Panc1 (cell line): Measurements from ENCODE around the gene SCRN2. TPM values are rescaled to one million over a fixed set of nuclear protein-coding genes. Genes with fewer than 3 reads are reported as not detected.

Source experiments
- ATAC-seq: fragments of 200-7000 bp; cut with Tn5 transposase; 2 replicates; pipeline ENCODE4 v1.9.1; 2020; ENCODE audit warnings: mild to moderate bottlenecking, moderate library complexity
- BruUV-seq: library from RNA; stranded (reverse); fragments of 400-500 nt; replicated peaks from 2 replicates; lab custom pipeline; 2021; lab: Mats Ljungman, UMichigan
- CTCF ChIA-PET: fragments of 300-600 bp; sonication (Branson Sonifier 250); formaldehyde crosslinking; loops from one replicate; lab custom pipeline; 2022; ENCODE audit warnings: antibody characterized with exemption; lab: Charles Lee
- POLR2A ChIA-PET: fragments of 300-600 bp; sonication (Branson Sonifier 250); formaldehyde crosslinking; loops from one replicate; lab custom pipeline; 2022; ENCODE audit warnings: antibody characterized with exemption; lab: Charles Lee
- DNase-seq: peaks from one replicate; pipeline ENCODE4 v3.0.0-alpha.2; 2010; ENCODE audit warnings: low read depth, low spot score
- H3K27ac ChIP-seq: 2 replicates; pipeline ENCODE4 v1.5.1; 2011; ENCODE audit warnings: mild to moderate bottlenecking, low read length, inconsistent platforms
- H3K27me3 ChIP-seq: fragments of 200-500 bp; sonication (Bioruptor generic); 2 replicates; pipeline ENCODE4 v1.6.0; 2014; ENCODE audit warnings: low read length, inconsistent platforms; ENCODE audit not compliant: control insufficient read depth, insufficient read depth
- H3K36me3 ChIP-seq: fragments of 200-500 bp; sonication (Bioruptor generic); 2 replicates; pipeline ENCODE4 v1.5.1; 2014; ENCODE audit warnings: inconsistent platforms, mild to moderate bottlenecking, low read length, moderate library complexity; ENCODE audit not compliant: control insufficient read depth, insufficient read depth
- H3K4me1 ChIP-seq: 2 replicates; pipeline ENCODE4 v1.5.1; 2011; ENCODE audit warnings: inconsistent platforms, mild to moderate bottlenecking, low read length, moderate library complexity; ENCODE audit not compliant: control insufficient read depth, insufficient read depth
- H3K4me3 ChIP-seq, 2 experiments: 2 replicates each; pipeline ENCODE4 v1.5.1; 2011 to 2012; ENCODE audit warnings: low read depth in 2 of 2, low read length in 2 of 2, mild to moderate bottlenecking in 2 of 2, inconsistent platforms in 1 of 2, moderate library complexity in 1 of 2
- H3K9me3 ChIP-seq: fragments of 200-500 bp; sonication (Bioruptor generic); 2 replicates; pipeline ENCODE4 v1.5.1; 2014; ENCODE audit warnings: low read depth, mild to moderate bottlenecking, inconsistent platforms, low read length, moderate library complexity; ENCODE audit not compliant: control insufficient read depth, insufficient read depth
- POLR2AphosphoS5 ChIP-seq: IDR thresholded peaks from 2 replicates; pipeline ENCODE4 v1.6.1; 2012; ENCODE audit warnings: mild to moderate bottlenecking, low read depth, low read length, moderate library complexity
- SIN3A ChIP-seq: IDR thresholded peaks from 2 replicates; pipeline ENCODE4 v1.6.1; 2012; ENCODE audit warnings: low read depth, mild to moderate bottlenecking, low read length, moderate library complexity, borderline replicate concordance; ENCODE audit not compliant: insufficient read depth
- TCF7L2 ChIP-seq: IDR thresholded peaks from 2 replicates; pipeline ENCODE4 v1.6.1; 2011; ENCODE audit warnings: mild to moderate bottlenecking, low read depth, low read length, inconsistent platforms
- in situ Hi-C: cut with HindIII; loops from 2 replicates; pipeline ENCODE4 v1.10.0; 2016; ENCODE audit warnings: low sequenced_read_pairs, low pct_unique_long_range_greater_than_20kb
- intact Hi-C: fragments of 100-400 bp; cut with micrococcal nuclease; formaldehyde crosslinking; loops from one replicate; pipeline ENCODE4 v1.10.0; 2022; ENCODE audit not compliant: unreplicated experiment
- total RNA-seq: library from RNA; stranded (reverse); gene quantifications from one replicate; pipeline ENCODE4 v1.2.1, GENCODE V29; 2021; ENCODE audit not compliant: unreplicated experiment
- TF ChIP-seq, protein P1 (sequence below), 2 experiments: IDR thresholded peaks; 2 replicates each; pipeline ENCODE4 v1.6.1; 2011 to 2012; ENCODE audit warnings: low read depth in 2 of 2, control low read depth in 1 of 2, low read length in 1 of 2, mild to moderate bottlenecking in 1 of 2, moderate library complexity in 1 of 2; ENCODE audit not compliant: insufficient read depth in 1 of 2
- TF ChIP-seq, protein P2 (sequence below): fragments of 450-650 bp; IDR thresholded peaks from 2 replicates; pipeline ENCODE4 v1.5.1; 2017; ENCODE audit warnings: mild to moderate bottlenecking

The SCRN2 gene
- total RNA-seq, 1 experiment from 2014 or later: 34.9 TPM

DNA sequence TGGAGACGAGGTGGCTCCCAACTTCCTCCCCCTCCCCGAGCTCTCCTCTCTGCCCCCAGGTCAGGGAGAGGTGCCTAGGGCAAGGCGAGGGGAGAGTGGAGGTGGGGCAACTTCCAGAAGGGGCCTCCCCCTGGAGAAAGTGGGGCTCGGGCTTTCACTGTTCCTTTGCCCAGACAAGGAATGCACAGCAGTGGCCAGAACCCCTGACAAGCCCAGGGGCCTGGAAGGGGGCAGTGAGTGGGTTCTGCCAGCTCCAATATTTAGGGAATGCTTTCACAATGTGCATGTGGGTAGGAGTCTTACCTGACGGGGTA, 43.3 kb upstream of the SCRN2 start:
- in situ Hi-C loops: no loop called here
- POLR2A ChIA-PET: interaction anchor here (0.6 kb wide), 1 partner anchor 682 kb away, joined by 3 read pairs; no protein-coding TSS in a partner anchor
- intact Hi-C loops: no loop called here
- DNase-seq: no peak
- Histone ChIP-seq H3K9me3 (no peaks in the 10 kb centered on the region), H3K36me3 (no peaks in the 10 kb centered on the region), H3K4me1 (peaks cover 12% of the 10 kb centered on the region; the same call in 1 of the 2 replicates), H3K27me3 (no peaks in the 10 kb centered on the region), H3K27ac (no peak overlapping the region), H3K4me3 (no peak overlapping the region)
- CTCF ChIA-PET: interaction anchor here (0.5 to 1.8 kb wide), 2 partner anchors 20 to 40 kb away, joined by 3 to 11 read pairs; no protein-coding TSS in a partner anchor
- ATAC-seq: no peak
- TF ChIP-seq SIN3A: no peak
- TF ChIP-seq, protein P1, sequence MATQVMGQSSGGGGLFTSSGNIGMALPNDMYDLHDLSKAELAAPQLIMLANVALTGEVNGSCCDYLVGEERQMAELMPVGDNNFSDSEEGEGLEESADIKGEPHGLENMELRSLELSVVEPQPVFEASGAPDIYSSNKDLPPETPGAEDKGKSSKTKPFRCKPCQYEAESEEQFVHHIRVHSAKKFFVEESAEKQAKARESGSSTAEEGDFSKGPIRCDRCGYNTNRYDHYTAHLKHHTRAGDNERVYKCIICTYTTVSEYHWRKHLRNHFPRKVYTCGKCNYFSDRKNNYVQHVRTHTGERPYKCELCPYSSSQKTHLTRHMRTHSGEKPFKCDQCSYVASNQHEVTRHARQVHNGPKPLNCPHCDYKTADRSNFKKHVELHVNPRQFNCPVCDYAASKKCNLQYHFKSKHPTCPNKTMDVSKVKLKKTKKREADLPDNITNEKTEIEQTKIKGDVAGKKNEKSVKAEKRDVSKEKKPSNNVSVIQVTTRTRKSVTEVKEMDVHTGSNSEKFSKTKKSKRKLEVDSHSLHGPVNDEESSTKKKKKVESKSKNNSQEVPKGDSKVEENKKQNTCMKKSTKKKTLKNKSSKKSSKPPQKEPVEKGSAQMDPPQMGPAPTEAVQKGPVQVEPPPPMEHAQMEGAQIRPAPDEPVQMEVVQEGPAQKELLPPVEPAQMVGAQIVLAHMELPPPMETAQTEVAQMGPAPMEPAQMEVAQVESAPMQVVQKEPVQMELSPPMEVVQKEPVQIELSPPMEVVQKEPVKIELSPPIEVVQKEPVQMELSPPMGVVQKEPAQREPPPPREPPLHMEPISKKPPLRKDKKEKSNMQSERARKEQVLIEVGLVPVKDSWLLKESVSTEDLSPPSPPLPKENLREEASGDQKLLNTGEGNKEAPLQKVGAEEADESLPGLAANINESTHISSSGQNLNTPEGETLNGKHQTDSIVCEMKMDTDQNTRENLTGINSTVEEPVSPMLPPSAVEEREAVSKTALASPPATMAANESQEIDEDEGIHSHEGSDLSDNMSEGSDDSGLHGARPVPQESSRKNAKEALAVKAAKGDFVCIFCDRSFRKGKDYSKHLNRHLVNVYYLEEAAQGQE (IDR thresholded peaks at IDR 0.05; ENCODE audit: insufficient read depth in 1 of 2, low read depth in 2 of 2, low read length in 1 of 2): no peak
- TF ChIP-seq, protein P2, sequence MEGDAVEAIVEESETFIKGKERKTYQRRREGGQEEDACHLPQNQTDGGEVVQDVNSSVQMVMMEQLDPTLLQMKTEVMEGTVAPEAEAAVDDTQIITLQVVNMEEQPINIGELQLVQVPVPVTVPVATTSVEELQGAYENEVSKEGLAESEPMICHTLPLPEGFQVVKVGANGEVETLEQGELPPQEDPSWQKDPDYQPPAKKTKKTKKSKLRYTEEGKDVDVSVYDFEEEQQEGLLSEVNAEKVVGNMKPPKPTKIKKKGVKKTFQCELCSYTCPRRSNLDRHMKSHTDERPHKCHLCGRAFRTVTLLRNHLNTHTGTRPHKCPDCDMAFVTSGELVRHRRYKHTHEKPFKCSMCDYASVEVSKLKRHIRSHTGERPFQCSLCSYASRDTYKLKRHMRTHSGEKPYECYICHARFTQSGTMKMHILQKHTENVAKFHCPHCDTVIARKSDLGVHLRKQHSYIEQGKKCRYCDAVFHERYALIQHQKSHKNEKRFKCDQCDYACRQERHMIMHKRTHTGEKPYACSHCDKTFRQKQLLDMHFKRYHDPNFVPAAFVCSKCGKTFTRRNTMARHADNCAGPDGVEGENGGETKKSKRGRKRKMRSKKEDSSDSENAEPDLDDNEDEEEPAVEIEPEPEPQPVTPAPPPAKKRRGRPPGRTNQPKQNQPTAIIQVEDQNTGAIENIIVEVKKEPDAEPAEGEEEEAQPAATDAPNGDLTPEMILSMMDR: no peak
- TF ChIP-seq POLR2AphosphoS5: no peak
- TF ChIP-seq TCF7L2: no peak
- BruUV-seq: no TSS peak

DNA sequence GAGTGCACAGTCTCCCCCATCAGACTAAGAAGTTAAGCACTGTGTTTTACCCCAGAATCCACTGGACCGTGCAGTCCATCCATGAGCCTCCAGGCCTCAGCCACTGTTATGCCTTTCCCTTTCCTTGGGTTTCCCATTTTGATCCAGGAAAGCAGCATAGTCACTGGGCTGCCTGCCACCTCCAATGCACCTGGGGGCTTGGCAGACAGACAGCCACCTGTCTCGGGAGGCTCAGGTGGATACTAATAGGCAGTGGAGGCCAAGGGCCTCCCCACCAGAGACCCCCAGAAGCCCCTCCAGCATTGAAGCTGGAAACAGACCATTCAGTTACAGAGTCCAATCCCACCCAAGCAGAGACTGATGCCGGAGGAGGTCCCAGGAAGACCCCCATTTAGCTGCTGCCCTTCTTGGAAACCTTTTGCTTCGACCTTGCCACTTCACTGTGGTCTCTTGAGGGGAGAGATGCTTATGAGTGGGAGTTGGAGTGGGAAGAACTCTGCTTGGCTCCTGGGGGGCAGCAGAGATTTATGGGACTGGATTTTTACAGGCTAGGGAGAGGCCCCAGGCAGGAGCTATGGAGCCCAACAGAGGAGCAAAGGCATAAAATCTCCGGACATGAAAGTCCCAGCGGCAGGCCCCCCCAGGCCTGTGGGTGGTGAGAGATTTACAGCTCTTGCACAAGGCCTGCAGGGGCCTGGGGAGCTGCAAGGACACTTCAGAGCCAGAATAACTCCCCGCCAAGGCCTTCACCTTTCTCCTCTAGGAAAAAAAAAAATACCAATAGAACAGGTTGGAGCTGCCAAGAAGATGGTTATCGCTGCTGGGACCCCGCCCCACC, 42.7 kb upstream of the SCRN2 start:
- ChIA-PET CTCF (interaction anchor here (0.5 kb wide), 1 partner anchor 19 kb away, joined by 3 read pairs; no protein-coding TSS in a partner anchor), POLR2A (interaction anchor here (0.6 to 0.7 kb wide), 2 partner anchors 61 to 683 kb away, joined by 3 read pairs; no protein-coding TSS in a partner anchor)
- ATAC-seq (no peak), DNase-seq (no peak)
- BruUV-seq: no TSS peak
- H3K9me3 ChIP-seq: no peaks in the 10 kb centered on the region
- TF ChIP-seq SIN3A (no peak), POLR2AphosphoS5 (no peak), TCF7L2 (peak; percentile 90)
- H3K36me3 ChIP-seq: no peaks in the 10 kb centered on the region
- no peak overlapping the region for H3K4me3 ChIP-seq
- no peak overlapping the region for H3K27ac ChIP-seq
- peaks cover 12% of the 10 kb centered on the region; the same call in 1 of the 2 replicates for H3K4me1 ChIP-seq
- H3K27me3 ChIP-seq: no peaks in the 10 kb centered on the region
- intact Hi-C loops (no loop called here), in situ Hi-C loops (no loop called here)
